Sigmoid colon (tissue), 4 donors: ENCODE results near the gene PDE4D.

Experiments used
- EP300 ChIP-seq, 4 donors: sonication (generic); formaldehyde crosslinking; IDR thresholded peaks; one replicate each; pipeline ENCODE4 v1.6.1; 2017; ENCODE audit warnings: antibody characterized with exemption in 4 of 4
- POLR2A ChIP-seq, 2 donors: fragments of 450-650 bp; IDR thresholded peaks; one replicate each; pipeline ENCODE4 v1.6.1; 2016; ENCODE audit warnings: antibody characterized with exemption in 2 of 2, mild to moderate bottlenecking in 2 of 2, moderate library complexity in 2 of 2
- POLR2AphosphoS5 ChIP-seq, 4 donors: sonication (generic); formaldehyde crosslinking; IDR thresholded peaks; one replicate each; pipeline ENCODE4 v1.6.1; 2017; ENCODE audit warnings: antibody characterized with exemption in 4 of 4
- TF ChIP-seq, protein P1 (sequence below), 4 experiments: fragments of 450-650 bp in 3 of 4; fragments of 200-600 bp in 1 of 4; IDR thresholded peaks; one replicate each; pipeline ENCODE4 v1.5.1; 2016 to 2019; ENCODE audit warnings: antibody characterized with exemption in 4 of 4, mild to moderate bottlenecking in 3 of 4, moderate library complexity in 2 of 4

DNA sequence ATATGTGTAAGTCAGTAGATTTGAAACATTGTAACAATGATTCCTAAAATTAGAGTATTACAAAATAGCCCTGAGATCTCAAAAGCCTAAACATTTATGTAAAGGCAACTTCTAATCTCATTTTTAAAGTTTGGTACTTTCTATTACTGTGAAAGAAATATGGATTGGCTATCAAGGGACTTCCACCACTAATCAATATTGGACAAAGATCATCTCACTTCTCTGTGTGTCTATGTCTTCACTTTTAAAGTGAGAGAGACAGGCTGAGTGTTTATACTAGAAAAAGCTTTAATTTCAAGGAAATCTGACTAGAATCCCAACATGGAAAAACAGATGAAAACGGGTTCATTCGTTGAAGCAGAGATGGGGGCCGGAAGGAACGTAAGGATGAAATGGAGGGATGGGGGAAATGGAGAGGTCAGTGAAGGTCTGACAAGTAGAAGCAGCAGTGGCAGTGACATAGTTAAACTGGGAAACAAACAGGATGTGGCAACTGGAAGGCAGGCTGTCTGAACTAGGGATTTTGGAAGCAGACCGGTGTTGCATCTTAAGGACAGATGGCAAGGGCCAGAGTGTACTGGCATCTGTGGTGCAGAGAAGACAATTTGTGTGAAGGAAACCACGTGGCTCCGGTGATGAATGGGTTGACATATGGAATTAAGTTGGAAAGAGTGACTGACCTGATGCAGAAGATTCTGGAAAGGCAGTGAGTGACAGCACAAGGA is 60.8 kb downstream of the PDE4D start:
- TF ChIP-seq, protein P1, sequence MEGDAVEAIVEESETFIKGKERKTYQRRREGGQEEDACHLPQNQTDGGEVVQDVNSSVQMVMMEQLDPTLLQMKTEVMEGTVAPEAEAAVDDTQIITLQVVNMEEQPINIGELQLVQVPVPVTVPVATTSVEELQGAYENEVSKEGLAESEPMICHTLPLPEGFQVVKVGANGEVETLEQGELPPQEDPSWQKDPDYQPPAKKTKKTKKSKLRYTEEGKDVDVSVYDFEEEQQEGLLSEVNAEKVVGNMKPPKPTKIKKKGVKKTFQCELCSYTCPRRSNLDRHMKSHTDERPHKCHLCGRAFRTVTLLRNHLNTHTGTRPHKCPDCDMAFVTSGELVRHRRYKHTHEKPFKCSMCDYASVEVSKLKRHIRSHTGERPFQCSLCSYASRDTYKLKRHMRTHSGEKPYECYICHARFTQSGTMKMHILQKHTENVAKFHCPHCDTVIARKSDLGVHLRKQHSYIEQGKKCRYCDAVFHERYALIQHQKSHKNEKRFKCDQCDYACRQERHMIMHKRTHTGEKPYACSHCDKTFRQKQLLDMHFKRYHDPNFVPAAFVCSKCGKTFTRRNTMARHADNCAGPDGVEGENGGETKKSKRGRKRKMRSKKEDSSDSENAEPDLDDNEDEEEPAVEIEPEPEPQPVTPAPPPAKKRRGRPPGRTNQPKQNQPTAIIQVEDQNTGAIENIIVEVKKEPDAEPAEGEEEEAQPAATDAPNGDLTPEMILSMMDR (IDR thresholded peaks at IDR 0.05) = no peak
- TF ChIP-seq POLR2A (IDR thresholded peaks at IDR 0.05) (no peak), POLR2AphosphoS5 (IDR thresholded peaks at IDR 0.05) (no peak), EP300 (IDR thresholded peaks at IDR 0.05) (no peak)
